WERI-Rb-1 (cell line): ENCODE data around the gene RHEB.

ENCODE experiments used
- DNase-seq: peaks from one replicate; pipeline ENCODE4 v3.0.0-alpha.2; 2020
- H3K27ac ChIP-seq: fragments of 250-450 bp; sonication (Bioruptor Pico); 2 replicates; pipeline ENCODE4 v1.5.1; 2020; ENCODE audit warnings: mild to moderate bottlenecking, moderate library complexity
- H3K27me3 ChIP-seq: fragments of 250-450 bp; sonication (Bioruptor Pico); 2 replicates; pipeline ENCODE4 v1.5.1; 2021; ENCODE audit warnings: mild to moderate bottlenecking, low read depth, moderate library complexity; ENCODE audit not compliant: insufficient read depth, severe bottlenecking
- H3K36me3 ChIP-seq: fragments of 250-450 bp; sonication (Bioruptor Pico); 2 replicates; pipeline ENCODE4 v1.5.1; 2020; ENCODE audit warnings: mild to moderate bottlenecking, moderate library complexity
- H3K4me3 ChIP-seq: 2 replicates; pipeline ENCODE4 v1.5.1; 2011; ENCODE audit warnings: low read depth, mild to moderate bottlenecking, control low read depth, low read length
- H3K9me3 ChIP-seq: fragments of 250-450 bp; sonication (Bioruptor Pico); 2 replicates; pipeline ENCODE4 v1.5.1; 2021; ENCODE audit warnings: mild to moderate bottlenecking, moderate library complexity; ENCODE audit not compliant: severe bottlenecking
- CTCF ChIP-seq: IDR thresholded peaks from 2 replicates; pipeline ENCODE4 v1.5.1; 2011; ENCODE audit warnings: low read depth, mild to moderate bottlenecking, control low read depth, inconsistent platforms, low read length

Gene RHEB

GRCh38 chr7:151426441-151426903 lies 93.2 kb downstream of the RHEB start:
- no peak for DNase-seq
- H3K27ac ChIP-seq, result no peak overlapping the region
- TF ChIP-seq CTCF, result no peak
- H3K27me3 ChIP-seq, result no peaks in the 10 kb centered on the region
- H3K36me3 ChIP-seq, result no peaks in the 10 kb centered on the region
- no peaks in the 10 kb centered on the region for H3K9me3 ChIP-seq
- H3K4me3 ChIP-seq, result no peak overlapping the region

GRCh38 chr7:151425670-151426440 lies 93.8 kb downstream of the RHEB start:
- Histone ChIP-seq H3K9me3 (no peaks in the 10 kb centered on the region), H3K27ac (no peak overlapping the region), H3K27me3 (no peaks in the 10 kb centered on the region), H3K4me3 (no peak overlapping the region), H3K36me3 (no peaks in the 10 kb centered on the region)
- DNase-seq, result peak; percentile 43
- TF ChIP-seq CTCF, result no peak

GRCh38 chr7:151424799-151425198 lies 94.9 kb downstream of the RHEB start:
- Histone ChIP-seq H3K36me3 (no peaks in the 10 kb centered on the region), H3K9me3 (no peaks in the 10 kb centered on the region), H3K27ac (no peak overlapping the region), H3K27me3 (no peaks in the 10 kb centered on the region), H3K4me3 (no peak overlapping the region)
- TF ChIP-seq CTCF, result no peak
- no peak for DNase-seq

GRCh38 chr7:151423936-151424335 lies 95.8 kb downstream of the RHEB start:
- TF ChIP-seq CTCF, result no peak
- H3K4me3 ChIP-seq, result no peak overlapping the region
- no peaks in the 10 kb centered on the region for H3K27me3 ChIP-seq
- H3K36me3 ChIP-seq, result no peaks in the 10 kb centered on the region
- no peak overlapping the region for H3K27ac ChIP-seq
- H3K9me3 ChIP-seq, result no peaks in the 10 kb centered on the region
- DNase-seq, result no peak

GRCh38 chr7:151423226-151423625 lies 96.5 kb downstream of the RHEB start:
- no peaks in the 10 kb centered on the region for H3K27me3 ChIP-seq
- no peak overlapping the region for H3K27ac ChIP-seq
- no peak for DNase-seq
- no peaks in the 10 kb centered on the region for H3K36me3 ChIP-seq
- TF ChIP-seq CTCF, result no peak
- no peak overlapping the region for H3K4me3 ChIP-seq
- H3K9me3 ChIP-seq, result no peaks in the 10 kb centered on the region

GRCh38 chr7:151422212-151422611 lies 97.5 kb downstream of the RHEB start:
- H3K36me3 ChIP-seq, result no peaks in the 10 kb centered on the region
- H3K27ac ChIP-seq, result no peak overlapping the region
- H3K9me3 ChIP-seq, result no peaks in the 10 kb centered on the region
- no peaks in the 10 kb centered on the region for H3K27me3 ChIP-seq
- no peak for TF ChIP-seq CTCF
- no peak for DNase-seq
- no peak overlapping the region for H3K4me3 ChIP-seq
